SK-N-MC (cell line): ENCODE measurements around the gene ARHGAP24.

Experiments used
- EZH2 ChIP-seq: fragments of 200-600 bp; sonication (generic); IDR thresholded peaks from one replicate; pipeline ENCODE4 v1.6.1; 2017; ENCODE audit warnings: antibody characterized with exemption
- FOXP2 ChIP-seq: optimal IDR thresholded peaks from 2 replicates; pipeline ENCODE3; 2011; ENCODE audit warnings: mild to moderate bottlenecking, moderate library complexity; ENCODE audit not compliant: insufficient read depth; ENCODE audit errors: extremely low read length, control extremely low read depth
- POLR2AphosphoS5 ChIP-seq: IDR thresholded peaks from 2 replicates; pipeline ENCODE4 v1.6.1; 2012; ENCODE audit warnings: mild to moderate bottlenecking, low read depth, low read length, borderline replicate concordance

GRCh38 chr4:86014599-86014998 is 539.6 kb downstream of the ARHGAP24 start:
- TF ChIP-seq POLR2AphosphoS5 (no peak), EZH2 (no peak), FOXP2 (no peak)
